OCI-LY3 (cell line): ENCODE measurements around the gene NAV2.

ENCODE experiments used
- CTCF ChIP-seq: fragments of 200-600, 300-600 bp; sonication (generic); IDR thresholded peaks from 2 replicates; pipeline ENCODE4 v1.5.1; 2014; ENCODE audit warnings: antibody characterized with exemption, low read length, low read depth
- EZH2phosphoT487 ChIP-seq: fragments of 200-600 bp; shearing (Covaris generic); IDR thresholded peaks from 2 replicates; pipeline ENCODE4 v1.6.1; 2018; ENCODE audit warnings: antibody characterized with exemption, mixed run types, low read depth

GRCh38 chr11:20038412-20038811 is 325.8 kb downstream of the NAV2 start:
- no peak for TF ChIP-seq CTCF
- no peak for TF ChIP-seq EZH2phosphoT487
